Measurements from ENCODE around the gene CLPX. TPM values are rescaled to one million over a fixed set of nuclear protein-coding genes. Genes with fewer than 3 reads are reported as not detected.
"Not testable (repeated sequence)": the region's sequence is repeated elsewhere in the genome, so short reads cannot be mapped to it uniquely, and the experiment has no call there.

Gene CLPX
- total RNA-seq, 3 donors from 2014 or later: 39.4 to 51.5 (median 50.8) TPM

GRCh38 chr15:65196637-65197336, 11.6 kb upstream of the CLPX start:
- DNase-seq: no peak
- intact Hi-C loops (cut with DNase I, micrococcal nuclease): loop anchor here in 1 of 2 donors (5.0 to 10.0 kb wide), 2 partner anchors 58 to 76 kb away; no protein-coding TSS in a partner anchor

DNA sequence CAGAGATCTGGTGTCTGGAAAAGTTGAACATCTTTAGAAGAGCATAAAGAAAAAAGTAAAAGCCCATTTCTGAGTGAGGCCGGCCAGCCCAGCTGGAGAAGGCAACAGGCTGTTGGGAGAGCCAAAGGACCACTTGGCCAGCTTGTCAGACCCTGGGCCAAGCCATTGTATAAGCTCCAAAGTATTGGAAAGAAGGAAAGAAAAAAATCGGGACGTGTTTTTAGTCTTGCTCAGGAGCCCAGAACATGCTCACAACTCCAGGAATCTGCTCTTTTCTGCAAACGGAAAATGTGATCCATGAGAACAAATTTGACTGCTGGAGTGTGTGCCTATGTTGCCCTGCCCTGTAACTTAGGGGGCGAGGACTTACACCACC, 10.4 kb upstream of the CLPX start:
- intact Hi-C loops (cut with DNase I, micrococcal nuclease): loop anchor here in 1 of 2 donors (5.0 to 10.0 kb wide), 2 partner anchors 59 to 77 kb away; no protein-coding TSS in a partner anchor
- DNase-seq (no peak), ATAC-seq (peak; percentile 8)
- Histone ChIP-seq H3K4me3 (no peak overlapping the region), H3K4me1 (ENCODE audit: low read depth) (no peaks in the 10 kb centered on the region), H3K9me3 (no peaks in the 10 kb centered on the region), H3K36me3 (ENCODE audit: low read depth) (no peaks in the 10 kb centered on the region)
- TF ChIP-seq CTCF (IDR thresholded peaks at IDR 0.05): no peak

More at GRCh38 chr15:65196637-65197336, 11.6 kb upstream of the CLPX start:
- H3K36me3 ChIP-seq (ENCODE audit: low read depth): no peaks in the 10 kb centered on the region
- no peak for ATAC-seq
- H3K9me3 ChIP-seq: no peaks in the 10 kb centered on the region
- H3K4me3 ChIP-seq: no peak overlapping the region
- no peak for TF ChIP-seq CTCF (IDR thresholded peaks at IDR 0.05)
- no peaks in the 10 kb centered on the region for H3K4me1 ChIP-seq (ENCODE audit: low read depth)

DNA sequence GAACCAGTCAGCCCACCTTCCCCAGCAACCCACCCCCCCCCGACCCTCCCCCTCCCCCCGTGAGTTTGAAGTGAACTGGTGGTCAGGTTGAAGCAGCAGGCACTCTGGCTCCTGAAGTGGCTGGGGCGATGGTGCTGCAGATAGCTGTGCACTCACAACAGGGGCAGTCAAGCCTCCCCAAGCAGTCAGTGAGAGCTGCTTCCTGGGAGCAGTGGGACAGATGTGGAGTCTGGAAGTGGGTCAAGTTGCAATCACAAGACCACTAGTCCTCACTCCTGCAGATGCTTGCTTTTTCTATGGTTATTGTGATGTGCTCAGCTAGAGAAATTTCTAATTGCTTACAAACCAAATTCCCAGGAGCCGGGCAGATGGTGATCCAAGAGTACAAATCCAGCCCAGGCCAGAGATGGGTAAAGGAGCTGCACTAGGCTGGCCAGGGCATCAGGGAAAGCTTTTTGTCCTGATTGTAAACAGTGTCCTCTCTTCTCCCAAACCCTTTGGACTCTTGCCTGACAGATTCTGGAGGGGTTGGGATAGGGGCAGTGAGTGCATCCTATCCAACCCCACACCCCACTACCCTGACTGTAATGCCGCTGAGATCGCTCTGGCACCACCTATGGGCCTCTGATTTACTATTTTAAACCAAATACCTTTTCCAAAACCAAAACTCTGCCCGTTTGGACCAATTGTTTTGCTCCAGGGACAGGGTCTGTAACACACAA, 9.8 kb upstream of the CLPX start:
- Histone ChIP-seq H3K4me3 (no peak overlapping the region), H3K4me1 (ENCODE audit: low read depth) (no peaks in the 10 kb centered on the region), H3K9me3 (no peaks in the 10 kb centered on the region), H3K36me3 (ENCODE audit: low read depth) (no peaks in the 10 kb centered on the region)
- no peak for TF ChIP-seq CTCF (IDR thresholded peaks at IDR 0.05)
- ATAC-seq (peak; percentile 25), DNase-seq (no peak)
- intact Hi-C loops (cut with DNase I, micrococcal nuclease): loop anchor here in 1 of 2 donors (5.0 to 10.0 kb wide), 2 partner anchors 60 to 77 kb away; no protein-coding TSS in a partner anchor

DNA sequence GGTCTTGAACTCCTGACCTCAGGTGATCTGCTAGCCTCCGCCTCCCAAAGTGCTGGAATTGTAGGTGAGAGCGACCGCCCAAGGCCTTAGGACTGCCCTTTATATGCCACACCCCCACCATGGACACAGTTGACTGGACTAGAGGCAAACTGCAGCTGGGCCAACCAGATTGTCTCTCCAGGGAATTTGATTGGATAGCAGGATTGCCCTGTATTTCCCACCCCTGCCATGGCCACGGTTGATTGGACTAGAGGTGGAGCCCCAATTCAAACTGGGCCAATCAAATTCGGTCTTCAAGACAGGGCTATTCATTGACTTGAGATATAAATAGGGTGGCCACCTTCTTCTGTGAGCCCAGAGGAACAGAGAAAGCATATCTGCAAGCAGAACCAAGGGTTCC, 6.9 kb upstream of the CLPX start:
- Histone ChIP-seq H3K36me3 (ENCODE audit: low read depth) (no peaks in the 10 kb centered on the region), H3K4me3 (no peak overlapping the region), H3K4me1 (ENCODE audit: low read depth) (no peaks in the 10 kb centered on the region), H3K9me3 (no peaks in the 10 kb centered on the region)
- intact Hi-C loops (cut with DNase I, micrococcal nuclease): loop anchor here in 1 of 2 donors (10.0 kb wide), 1 partner anchor 63 kb away; no protein-coding TSS in a partner anchor
- no peak for TF ChIP-seq CTCF (IDR thresholded peaks at IDR 0.05)
- ATAC-seq (no peak), DNase-seq (no peak)

DNA sequence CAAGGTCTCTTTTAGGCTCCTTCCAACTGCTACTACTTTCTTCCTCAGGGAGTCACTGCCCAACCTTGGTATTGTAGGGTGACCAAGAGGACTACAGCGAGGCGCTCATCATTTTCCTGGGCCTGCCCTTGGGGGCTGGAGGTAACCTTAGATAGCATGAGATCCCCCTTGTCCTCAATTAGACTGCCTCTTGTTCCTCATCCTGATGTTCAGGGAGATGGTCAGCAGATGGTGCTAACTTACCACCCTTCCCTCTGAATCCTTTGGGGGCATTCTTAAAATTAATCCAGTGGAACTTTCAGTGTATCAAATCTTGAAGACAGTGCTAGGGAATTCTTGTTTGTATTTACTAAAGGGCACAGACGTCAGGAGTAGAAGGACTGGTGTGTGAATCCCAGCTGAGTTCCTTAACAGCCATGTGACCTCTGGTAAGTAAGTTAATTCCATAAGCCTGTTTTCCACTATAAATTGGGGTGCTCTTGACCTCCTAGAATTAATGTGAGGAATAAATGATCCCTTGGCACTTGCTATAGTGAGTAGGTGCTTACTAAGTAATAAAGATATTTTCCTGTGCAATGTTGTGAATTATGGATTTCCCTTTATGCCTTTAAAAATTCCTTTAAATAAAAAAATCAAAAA, 4.1 kb upstream of the CLPX start:
- no peaks in the 10 kb centered on the region for H3K4me1 ChIP-seq (ENCODE audit: low read depth)
- no peak for ATAC-seq
- H3K9me3 ChIP-seq: no peaks in the 10 kb centered on the region
- no peak overlapping the region for H3K4me3 ChIP-seq
- no peak for TF ChIP-seq CTCF (IDR thresholded peaks at IDR 0.05)
- DNase-seq: peak in 1 of 3 donors; percentile 31
- no peaks in the 10 kb centered on the region for H3K36me3 ChIP-seq (ENCODE audit: low read depth)
- intact Hi-C loops (cut with DNase I, micrococcal nuclease): loop anchor here (5.0 kb wide), 2 partner anchors 83 to 108 kb away; partner anchors contain the start of gene RNU5A-1 (in 1 of the 2)

GRCh38 chr15:65188472-65188871, 3.3 kb upstream of the CLPX start:
- not testable (repeated sequence) for H3K9me3 ChIP-seq; H3K36me3 ChIP-seq (ENCODE audit: low read depth); DNase-seq; H3K4me3 ChIP-seq; H3K4me1 ChIP-seq (ENCODE audit: low read depth); ATAC-seq
- intact Hi-C loops (cut with DNase I, micrococcal nuclease): loop anchor here (5.0 kb wide), 2 partner anchors 84 to 109 kb away; partner anchors contain the start of gene RNU5A-1 (in 1 of the 2)
